ENCODE measurements around the gene NFIB. TPM values are rescaled to one million over a fixed set of nuclear protein-coding genes. Genes with fewer than 3 reads are reported as not detected.

Gene NFIB
- total and polyA plus RNA-seq, 2 experiments from 2014 or later = 5.3 to 6.0 TPM

- Histone ChIP-seq H3F3A (ENCODE audit: insufficient read depth) (no peaks in the 10 kb centered on the region), H3K9me2 (ENCODE audit: insufficient read depth) (no peaks in the 10 kb centered on the region), H3K4me1 (ENCODE audit: insufficient read depth) (no peaks in the 10 kb centered on the region), H4K20me1 (ENCODE audit: insufficient read depth) (no peaks in the 10 kb centered on the region), H3K4me2 (ENCODE audit: unreplicated experiment) (no peak overlapping the region), H3K4me3 (no peak overlapping the region), H3K79me2 (ENCODE audit: insufficient read depth) (no peaks in the 10 kb centered on the region), H3K9ac (no peak overlapping the region), H3K36me3 (ENCODE audit: low read depth) (no peaks in the 10 kb centered on the region), H3K27me3 (replicated peaks; ENCODE audit: insufficient read depth) (no peaks in the 10 kb centered on the region), H3K9me3 (ENCODE audit: low read depth) (no peaks in the 10 kb centered on the region), H2AFZ (no peak overlapping the region), H3K27ac (no peak overlapping the region)
- TF ChIP-seq EZH2 (IDR thresholded peaks at IDR 0.05; ENCODE audit: insufficient read depth, poor library complexity, severe bottlenecking) (no peak), EZH2phosphoT487 (IDR thresholded peaks at IDR 0.05; ENCODE audit: insufficient read depth, low read depth) (no peak)
- in situ Hi-C loops (cut with MboI) = no loop called here
- no peak for DNase-seq
- 97 to 98% methylated on average over 4 of the region's 4 CpGs for WGBS, 2 experiments (ENCODE audit: low coverage in 1 of 2, low lambda C conversion rate in 2 of 2, missing lambda C conversion rate in 2 of 2)
Measured at GRCh38 chr9:14165376-14166035, 148.4 kb downstream of the NFIB start.

- no peak for DNase-seq
- H3K36me3 ChIP-seq (ENCODE audit: low read depth) = no peaks in the 10 kb centered on the region
- no peaks in the 10 kb centered on the region for H4K20me1 ChIP-seq (ENCODE audit: insufficient read depth)
- TF ChIP-seq EZH2phosphoT487 (IDR thresholded peaks at IDR 0.05; ENCODE audit: insufficient read depth, low read depth) (no peak), EZH2 (IDR thresholded peaks at IDR 0.05; ENCODE audit: insufficient read depth, poor library complexity, severe bottlenecking) (no peak)
- H3K9me2 ChIP-seq (ENCODE audit: insufficient read depth) = no peaks in the 10 kb centered on the region
- in situ Hi-C loops (cut with MboI) = no loop called here
- H2AFZ ChIP-seq = no peak overlapping the region
- H3K4me2 ChIP-seq (ENCODE audit: unreplicated experiment) = no peak overlapping the region
- H3K79me2 ChIP-seq (ENCODE audit: insufficient read depth) = no peaks in the 10 kb centered on the region
- H3K9me3 ChIP-seq (ENCODE audit: low read depth) = no peaks in the 10 kb centered on the region
- no peaks in the 10 kb centered on the region for H3F3A ChIP-seq (ENCODE audit: insufficient read depth)
- no peak overlapping the region for H3K4me3 ChIP-seq
- H3K27ac ChIP-seq = no peak overlapping the region
- H3K4me1 ChIP-seq (ENCODE audit: insufficient read depth) = no peaks in the 10 kb centered on the region
- H3K27me3 ChIP-seq (replicated peaks; ENCODE audit: insufficient read depth) = no peaks in the 10 kb centered on the region
- 95 to 100% methylated on average over 1 of the region's 1 CpG for WGBS, 2 experiments (ENCODE audit: low coverage in 1 of 2, low lambda C conversion rate in 2 of 2, missing lambda C conversion rate in 2 of 2)
- H3K9ac ChIP-seq = no peak overlapping the region
Measured at GRCh38 chr9:14164908-14165307, 149.0 kb downstream of the NFIB start.

- no peak overlapping the region for H2AFZ ChIP-seq
- H3K9me2 ChIP-seq (ENCODE audit: insufficient read depth) = no peaks in the 10 kb centered on the region
- H3K9ac ChIP-seq = no peak overlapping the region
- H3K4me1 ChIP-seq (ENCODE audit: insufficient read depth) = peaks cover 12% of the 10 kb centered on the region; the same call in 1 of the 2 replicates
- H3K9me3 ChIP-seq (ENCODE audit: low read depth) = no peaks in the 10 kb centered on the region
- in situ Hi-C loops (cut with MboI) = no loop called here
- TF ChIP-seq EZH2 (IDR thresholded peaks at IDR 0.05; ENCODE audit: insufficient read depth, poor library complexity, severe bottlenecking) = no peak
- no peak for TF ChIP-seq EZH2phosphoT487 (IDR thresholded peaks at IDR 0.05; ENCODE audit: insufficient read depth, low read depth)
- H3F3A ChIP-seq (ENCODE audit: insufficient read depth) = peaks cover 15% of the 10 kb centered on the region
- no peaks in the 10 kb centered on the region for H4K20me1 ChIP-seq (ENCODE audit: insufficient read depth)
- H3K36me3 ChIP-seq (ENCODE audit: low read depth) = no peaks in the 10 kb centered on the region
- H3K4me2 ChIP-seq (ENCODE audit: unreplicated experiment) = no peak overlapping the region
- H3K27ac ChIP-seq = no peak overlapping the region
- no peak overlapping the region for H3K4me3 ChIP-seq
- H3K79me2 ChIP-seq (ENCODE audit: insufficient read depth) = no peaks in the 10 kb centered on the region
- H3K27me3 ChIP-seq (replicated peaks; ENCODE audit: insufficient read depth) = no peaks in the 10 kb centered on the region
- no peak for DNase-seq
- 92 to 93% methylated on average over 4 of the region's 4 CpGs for WGBS, 2 experiments (ENCODE audit: low coverage in 1 of 2, low lambda C conversion rate in 2 of 2, missing lambda C conversion rate in 2 of 2)
Measured at GRCh38 chr9:14159440-14160216, 154.3 kb downstream of the NFIB start.

- H3K36me3 ChIP-seq (ENCODE audit: low read depth) = no peaks in the 10 kb centered on the region
- H4K20me1 ChIP-seq (ENCODE audit: insufficient read depth) = no peaks in the 10 kb centered on the region
- no peak for TF ChIP-seq EZH2 (IDR thresholded peaks at IDR 0.05; ENCODE audit: insufficient read depth, poor library complexity, severe bottlenecking)
- no peak for TF ChIP-seq EZH2phosphoT487 (IDR thresholded peaks at IDR 0.05; ENCODE audit: insufficient read depth, low read depth)
- H3K79me2 ChIP-seq (ENCODE audit: insufficient read depth) = no peaks in the 10 kb centered on the region
- H3K9me3 ChIP-seq (ENCODE audit: low read depth) = no peaks in the 10 kb centered on the region
- 77 to 85% methylated on average over 1 of the region's 1 CpG for whole genome bisulfite sequencing, 2 experiments (ENCODE audit: low coverage in 1 of 2, low lambda C conversion rate in 2 of 2, missing lambda C conversion rate in 2 of 2)
- H3F3A ChIP-seq (ENCODE audit: insufficient read depth) = peaks cover 15% of the 10 kb centered on the region
- in situ Hi-C loops (cut with MboI) = no loop called here
- H3K27ac ChIP-seq = no peak overlapping the region
- no peak overlapping the region for H3K4me3 ChIP-seq
- no peak overlapping the region for H3K4me2 ChIP-seq (ENCODE audit: unreplicated experiment)
- no peaks in the 10 kb centered on the region for H3K9me2 ChIP-seq (ENCODE audit: insufficient read depth)
- peaks cover 12% of the 10 kb centered on the region; the same call in 1 of the 2 replicates for H3K4me1 ChIP-seq (ENCODE audit: insufficient read depth)
- DNase-seq = peak; percentile 82
- H3K27me3 ChIP-seq (replicated peaks; ENCODE audit: insufficient read depth) = no peaks in the 10 kb centered on the region
- no peak overlapping the region for H2AFZ ChIP-seq
- no peak overlapping the region for H3K9ac ChIP-seq
Measured at GRCh38 chr9:14158916-14159315, 155.0 kb downstream of the NFIB start.

Data from GM23248 (cell line).